ENCODE results near the gene ABHD1.

Gene ABHD1

DNA sequence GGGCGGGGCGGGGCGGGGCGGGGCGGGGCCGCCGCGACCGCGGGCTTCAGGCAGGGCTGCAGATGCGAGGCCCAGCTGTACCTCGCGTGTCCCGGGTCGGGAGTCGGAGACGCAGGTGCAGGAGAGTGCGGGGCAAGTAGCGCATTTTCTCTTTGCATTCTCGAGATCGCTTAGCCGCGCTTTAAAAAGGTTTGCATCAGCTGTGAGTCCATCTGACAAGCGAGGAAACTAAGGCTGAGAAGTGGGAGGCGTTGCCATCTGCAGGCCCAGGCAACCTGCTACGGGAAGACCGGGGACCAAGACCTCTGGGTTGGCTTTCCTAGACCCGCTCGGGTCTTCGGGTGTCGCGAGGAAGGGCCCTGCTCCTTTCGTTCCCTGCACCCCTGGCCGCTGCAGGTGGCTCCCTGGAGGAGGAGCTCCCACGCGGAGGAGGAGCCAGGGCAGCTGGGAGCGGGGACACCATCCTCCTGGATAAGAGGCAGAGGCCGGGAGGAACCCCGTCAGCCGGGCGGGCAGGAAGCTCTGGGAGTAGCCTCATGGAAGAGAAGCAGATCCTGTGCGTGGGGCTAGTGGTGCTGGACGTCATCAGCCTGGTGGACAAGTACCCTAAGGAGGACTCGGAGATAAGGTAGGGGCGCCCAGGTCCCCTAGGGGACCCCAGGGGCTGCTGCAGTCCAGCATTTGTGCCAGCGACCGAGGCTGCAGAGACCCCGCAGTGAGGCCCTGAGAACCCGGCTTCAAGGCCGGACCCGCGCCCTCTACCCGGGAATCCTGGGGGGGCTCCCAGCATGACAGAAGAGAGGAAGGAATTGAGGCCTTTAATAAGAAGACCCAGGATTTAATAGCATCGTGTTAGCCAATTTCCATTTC is 36.7 kb upstream of the ABHD1 start, which contains the start of gene KHK:
TSS of gene KHK (plus strand) at position 49 of the 870 bp plus-strand sequence. CDS start at position 537, 488 bp downstream.
- no peak for DNase-seq (ENCODE audit: low read depth in 2 of 2)

DNA sequence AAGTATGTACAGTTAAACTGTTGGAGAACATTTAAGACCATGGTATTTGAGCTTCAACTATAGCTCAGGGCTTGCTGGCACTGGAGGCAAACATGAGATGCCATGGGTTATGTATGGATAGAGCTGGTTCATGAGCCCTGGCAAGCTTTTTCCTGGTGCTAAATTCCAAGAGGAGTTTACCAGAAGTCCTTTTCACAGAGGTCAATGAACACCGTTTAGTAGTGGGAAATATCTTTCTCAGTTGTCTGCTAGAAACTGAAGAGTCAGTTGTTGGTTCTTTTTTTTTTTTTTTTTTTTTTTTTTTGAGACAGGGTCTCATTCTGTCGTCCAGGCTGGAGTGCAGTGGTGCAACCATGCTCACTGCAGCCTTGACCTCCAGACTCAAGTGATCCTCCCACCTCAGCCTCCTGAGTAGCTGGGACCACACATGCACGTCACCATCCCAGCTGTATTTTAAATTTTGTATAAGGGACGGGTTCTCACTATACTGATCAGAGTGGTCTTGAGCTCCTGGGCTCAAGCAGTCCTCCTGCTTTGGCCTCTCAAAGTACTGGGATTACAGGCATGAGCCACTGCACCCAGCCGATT is 35.7 kb upstream of the ABHD1 start:
- DNase-seq (ENCODE audit: low read depth in 2 of 2) = no peak

- DNase-seq (ENCODE audit: low read depth in 2 of 2) = no peak
Observed at GRCh38 chr2:27088634-27089033, 35.0 kb upstream of the ABHD1 start.

DNA sequence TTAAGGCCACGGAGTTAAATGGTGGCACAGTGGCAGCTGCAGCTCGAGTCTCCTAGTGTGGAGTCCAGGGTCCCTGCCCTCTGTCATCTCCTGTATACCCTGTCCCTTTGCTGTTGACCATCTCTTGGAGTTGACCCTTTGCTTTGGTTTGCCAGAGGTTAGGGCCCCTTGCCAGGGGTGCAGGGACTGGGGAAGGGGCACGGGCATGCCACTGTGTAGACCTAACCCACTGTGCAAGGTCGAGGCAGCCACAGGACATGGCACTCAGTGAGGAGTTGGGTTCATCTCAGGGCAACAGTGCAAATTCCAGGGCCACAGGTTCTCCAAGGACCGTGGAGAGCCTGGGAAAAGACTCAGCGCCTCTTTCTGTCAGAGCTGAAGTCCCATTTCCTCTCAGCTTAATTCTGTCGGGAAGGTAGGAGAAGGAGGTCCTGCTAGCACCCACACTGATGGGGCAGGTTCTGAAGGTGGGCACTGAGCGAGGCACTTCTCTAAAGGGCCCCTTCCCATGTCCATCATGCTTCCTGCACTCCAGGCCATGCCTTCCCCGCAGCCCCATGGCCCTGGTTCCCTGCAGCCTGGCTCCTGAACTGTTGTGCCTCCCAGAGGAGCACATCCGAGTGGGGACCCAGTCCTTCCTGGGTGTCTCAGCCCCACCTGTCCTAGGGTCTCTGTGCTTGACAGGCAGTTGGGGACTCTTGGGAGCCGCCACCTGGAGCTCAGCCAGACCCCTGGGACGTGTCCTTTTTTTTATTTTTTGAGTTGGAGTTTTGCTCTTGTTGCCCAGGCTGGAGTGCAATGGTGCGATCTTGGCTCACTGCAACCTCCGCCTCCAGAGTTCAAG is 34.3 kb upstream of the ABHD1 start:
- DNase-seq (ENCODE audit: low read depth in 2 of 2) = no peak

DNA sequence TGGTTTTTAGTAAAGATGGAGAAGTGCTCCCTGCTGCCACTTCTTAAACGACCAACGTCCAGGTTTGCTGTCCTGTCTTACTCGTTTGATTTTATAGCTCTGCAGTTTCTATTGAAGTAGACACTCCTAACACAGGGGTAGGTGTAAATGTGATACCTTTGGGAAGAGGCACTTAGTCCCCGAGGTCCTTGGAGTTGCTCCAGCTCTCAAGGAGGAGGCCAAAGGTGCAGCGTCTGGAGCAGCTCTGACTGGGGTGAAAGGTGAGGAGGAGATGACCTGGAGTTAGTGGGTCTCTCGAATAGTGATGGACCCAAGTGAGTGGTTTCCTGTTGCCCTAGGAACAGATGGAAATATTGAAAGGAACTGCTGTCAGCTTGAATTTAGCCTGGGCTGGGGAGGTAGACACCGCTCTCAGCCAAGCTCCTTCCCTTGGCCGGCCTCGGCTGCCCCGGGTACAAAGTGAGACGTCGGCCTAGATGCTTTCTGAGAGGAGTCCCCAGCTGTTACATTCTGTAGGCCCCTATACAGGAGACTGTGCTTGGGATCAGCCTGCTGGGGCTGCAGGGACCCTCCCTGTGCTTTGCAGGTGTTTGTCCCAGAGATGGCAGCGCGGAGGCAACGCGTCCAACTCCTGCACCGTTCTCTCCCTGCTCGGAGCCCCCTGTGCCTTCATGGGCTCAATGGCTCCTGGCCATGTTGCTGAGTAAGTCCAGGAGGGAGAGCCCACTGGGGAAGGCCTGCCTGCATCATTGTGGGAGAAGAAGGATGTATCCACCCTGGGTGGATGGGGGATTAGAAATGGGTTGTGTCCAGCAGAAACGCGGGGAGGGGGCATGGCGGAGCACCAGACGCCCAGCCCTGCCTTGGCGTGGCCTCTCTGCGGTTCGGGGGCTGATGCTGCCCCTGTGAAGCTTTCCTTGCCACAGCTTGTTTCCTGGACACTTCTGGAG is 31.6 kb upstream of the ABHD1 start:
- no peak for DNase-seq (ENCODE audit: low read depth in 2 of 2)

- DNase-seq (ENCODE audit: low read depth in 2 of 2) = no peak
Observed at GRCh38 chr2:27092696-27093429, 30.8 kb upstream of the ABHD1 start.

GRCh38 chr2:27093430-27094352 is 29.9 kb upstream of the ABHD1 start:
- no peak for DNase-seq (ENCODE audit: low read depth in 2 of 2)

- no peak for DNase-seq (ENCODE audit: low read depth in 2 of 2)
Observed at GRCh38 chr2:27094353-27094984, 29.1 kb upstream of the ABHD1 start.

GRCh38 chr2:27095427-27095744 is 28.2 kb upstream of the ABHD1 start:
- DNase-seq (ENCODE audit: low read depth in 2 of 2) = no peak

- DNase-seq (ENCODE audit: low read depth in 2 of 2) = no peak
Observed at GRCh38 chr2:27095745-27096651, 27.6 kb upstream of the ABHD1 start.

DNA sequence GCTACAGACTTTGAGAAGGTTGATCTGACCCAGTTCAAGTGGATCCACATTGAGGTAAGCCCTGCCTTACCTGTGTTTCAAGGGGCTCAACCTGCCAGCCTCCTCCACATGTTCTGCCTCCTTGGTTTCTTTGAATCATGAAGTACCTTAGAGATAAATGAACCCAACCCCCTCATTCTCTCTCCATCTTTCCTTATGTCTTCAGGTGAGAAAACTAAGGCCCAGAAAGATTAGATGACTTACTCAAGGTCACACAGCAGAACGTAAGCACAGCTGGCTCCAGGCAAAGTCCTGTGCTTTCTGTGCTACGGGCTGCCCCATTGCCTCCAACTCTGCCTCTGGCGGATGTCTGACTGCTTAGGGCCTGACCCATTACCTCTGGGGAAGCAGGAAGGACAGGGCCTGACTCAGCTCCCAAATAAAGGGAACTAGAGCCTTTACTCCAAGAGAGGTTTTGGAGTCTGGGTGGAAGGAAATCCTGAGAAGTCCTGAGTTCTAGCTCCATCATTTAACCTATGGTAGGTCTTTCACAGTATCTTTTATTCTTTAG is 26.8 kb upstream of the ABHD1 start:
- DNase-seq (ENCODE audit: low read depth in 2 of 2) = no peak

DNA sequence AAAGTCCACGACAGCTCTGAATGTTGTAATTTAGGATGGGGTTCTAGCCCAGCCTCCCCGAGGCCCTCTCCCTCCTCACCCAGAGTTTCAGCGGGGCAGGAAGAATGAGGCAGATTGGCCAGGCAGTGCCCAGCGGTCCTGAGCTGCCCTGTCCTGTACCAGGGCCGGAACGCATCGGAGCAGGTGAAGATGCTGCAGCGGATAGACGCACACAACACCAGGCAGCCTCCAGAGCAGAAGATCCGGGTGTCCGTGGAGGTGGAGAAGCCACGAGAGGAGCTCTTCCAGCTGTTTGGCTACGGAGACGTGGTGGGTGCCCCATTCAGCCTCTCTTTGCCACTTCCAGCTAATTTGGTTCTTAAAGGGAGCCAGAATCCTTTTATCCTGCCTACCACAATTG is 26.3 kb upstream of the ABHD1 start:
- no peak for DNase-seq (ENCODE audit: low read depth in 2 of 2)

DNA sequence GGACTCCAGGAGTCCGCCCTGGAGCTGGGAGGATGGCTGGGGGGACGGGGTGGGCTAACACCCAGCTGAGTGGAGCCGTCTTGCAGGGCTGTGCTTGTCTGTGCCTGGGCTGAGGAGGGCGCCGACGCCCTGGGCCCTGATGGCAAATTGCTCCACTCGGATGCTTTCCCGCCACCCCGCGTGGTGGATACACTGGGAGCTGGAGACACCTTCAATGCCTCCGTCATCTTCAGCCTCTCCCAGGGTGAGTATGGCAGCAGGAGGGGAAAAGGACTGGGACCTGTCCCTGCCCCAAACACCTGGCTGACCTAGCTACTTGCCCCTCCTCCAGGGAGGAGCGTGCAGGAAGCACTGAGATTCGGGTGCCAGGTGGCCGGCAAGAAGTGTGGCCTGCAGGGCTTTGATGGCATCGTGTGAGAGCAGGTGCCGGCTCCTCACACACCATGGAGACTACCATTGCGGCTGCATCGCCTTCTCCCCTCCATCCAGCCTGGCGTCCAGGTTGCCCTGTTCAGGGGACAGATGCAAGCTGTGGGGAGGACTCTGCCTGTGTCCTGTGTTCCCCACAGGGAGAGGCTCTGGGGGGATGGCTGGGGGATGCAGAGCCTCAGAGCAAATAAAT is 24.2 kb upstream of the ABHD1 start:
- no peak for DNase-seq (ENCODE audit: low read depth in 2 of 2)

DNA sequence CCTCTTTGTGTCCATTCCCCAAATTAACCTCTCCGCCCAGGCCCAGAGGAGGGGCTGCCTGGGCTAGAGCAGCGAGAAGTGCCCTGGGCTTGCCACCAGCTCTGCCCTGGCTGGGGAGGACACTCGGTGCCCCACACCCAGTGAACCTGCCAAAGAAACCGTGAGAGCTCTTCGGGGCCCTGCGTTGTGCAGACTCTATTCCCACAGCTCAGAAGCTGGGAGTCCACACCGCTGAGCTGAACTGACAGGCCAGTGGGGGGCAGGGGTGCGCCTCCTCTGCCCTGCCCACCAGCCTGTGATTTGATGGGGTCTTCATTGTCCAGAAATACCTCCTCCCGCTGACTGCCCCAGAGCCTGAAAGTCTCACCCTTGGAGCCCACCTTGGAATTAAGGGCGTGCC is 23.6 kb upstream of the ABHD1 start:
- DNase-seq (ENCODE audit: low read depth in 2 of 2) = no peak

- DNase-seq (ENCODE audit: low read depth in 2 of 2) = no peak
Observed at GRCh38 chr2:27102329-27102728, 21.3 kb upstream of the ABHD1 start.

- DNase-seq (ENCODE audit: low read depth in 2 of 2) = no peak
Observed at GRCh38 chr2:27105981-27106380, 17.6 kb upstream of the ABHD1 start.

DNA sequence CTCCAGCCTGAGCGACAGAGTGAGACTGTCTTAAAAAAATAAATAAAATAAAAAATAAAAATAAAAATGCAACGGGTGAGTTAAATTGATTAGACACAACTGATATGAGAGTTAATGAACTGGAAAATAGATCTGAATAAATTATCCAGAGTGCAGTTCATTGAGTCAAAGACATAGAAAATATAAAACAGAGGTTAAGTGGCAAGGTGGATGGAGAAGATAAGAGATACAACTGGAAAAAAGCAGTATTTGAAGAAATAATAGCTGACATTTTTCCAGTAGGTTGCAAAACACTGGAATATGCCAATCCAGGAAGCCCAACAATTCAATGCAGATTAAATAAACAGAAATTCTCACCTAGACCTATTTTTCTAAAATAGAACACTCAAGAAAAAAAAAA is 15.4 kb upstream of the ABHD1 start:
- DNase-seq (ENCODE audit: low read depth in 2 of 2) = no peak

Measured in fibroblast of skin of left quadriceps (primary cell).